Spleen (tissue), 7 donors: ENCODE data around the gene ZNF683.

ENCODE experiments used
- CTCF ChIP-seq, 11 experiments: fragments of 200-600 bp in 7 of 11; fragments of 450-650 bp in 4 of 11; sonication (generic) in 4 of 11; IDR thresholded peaks in 8 of 11; conservative IDR thresholded peaks in 3 of 11; 1 replicate in 7 of 11; 2 replicates in 4 of 11; pipeline versions ENCODE4 v1.4.0 to v1.8.0; 2016 to 2021; ENCODE audit warnings: antibody characterized with exemption in 11 of 11, inconsistent platforms in 4 of 11, mild to moderate bottlenecking in 1 of 11
- POLR2A ChIP-seq, 3 donors: fragments of 450-650 bp; IDR thresholded peaks; one replicate each; pipeline ENCODE4 v1.5.1; 2017; ENCODE audit warnings: antibody characterized with exemption in 3 of 3, mild to moderate bottlenecking in 1 of 3
- POLR2AphosphoS5 ChIP-seq, 3 donors: sonication (generic); formaldehyde crosslinking; IDR thresholded peaks; one replicate each; pipeline ENCODE4 v1.5.1; 2017; ENCODE audit warnings: antibody characterized with exemption in 3 of 3
- donor health status: DM: no; HTN: no; CAD: no; lungs with moderate emphysema.
- donor health status: DM: no; HTN: no; CAD: no.
- donor health status: DM: no; HTN: no; CAD: no.

DNA sequence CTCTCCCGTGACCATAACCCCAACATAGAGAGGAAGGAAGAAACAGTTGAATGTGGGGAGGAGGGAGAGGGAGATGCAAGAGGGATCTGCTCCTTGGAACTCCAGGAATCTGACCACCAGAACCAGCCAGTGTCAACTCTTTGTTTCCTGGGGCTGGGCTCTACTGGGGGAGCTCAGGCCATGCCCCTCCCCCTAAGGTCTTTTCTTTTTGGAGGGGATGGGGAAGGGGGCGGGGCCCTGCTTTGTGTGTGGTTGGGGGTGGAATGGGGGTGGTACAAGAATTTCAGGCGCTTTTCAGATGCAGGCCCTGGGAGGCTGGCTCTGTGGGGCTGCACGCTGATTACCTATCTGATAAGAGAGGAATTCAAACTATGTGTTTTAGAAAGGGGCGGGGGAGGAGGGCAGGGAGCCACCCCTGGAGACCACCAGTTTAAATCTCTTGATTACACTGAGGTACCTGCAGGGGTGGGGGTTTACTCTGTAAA lies 46.4 kb upstream of the ZNF683 start:
- TF ChIP-seq CTCF (IDR thresholded peaks at IDR 0.05 in 8 of 11, conservative IDR thresholded peaks at IDR 0.05 in 3 of 11) (no peak), POLR2A (IDR thresholded peaks at IDR 0.05) (no peak), POLR2AphosphoS5 (IDR thresholded peaks at IDR 0.05) (no peak)
